ENCODE measurements around the gene UGCG.

UGCG gene

DNA sequence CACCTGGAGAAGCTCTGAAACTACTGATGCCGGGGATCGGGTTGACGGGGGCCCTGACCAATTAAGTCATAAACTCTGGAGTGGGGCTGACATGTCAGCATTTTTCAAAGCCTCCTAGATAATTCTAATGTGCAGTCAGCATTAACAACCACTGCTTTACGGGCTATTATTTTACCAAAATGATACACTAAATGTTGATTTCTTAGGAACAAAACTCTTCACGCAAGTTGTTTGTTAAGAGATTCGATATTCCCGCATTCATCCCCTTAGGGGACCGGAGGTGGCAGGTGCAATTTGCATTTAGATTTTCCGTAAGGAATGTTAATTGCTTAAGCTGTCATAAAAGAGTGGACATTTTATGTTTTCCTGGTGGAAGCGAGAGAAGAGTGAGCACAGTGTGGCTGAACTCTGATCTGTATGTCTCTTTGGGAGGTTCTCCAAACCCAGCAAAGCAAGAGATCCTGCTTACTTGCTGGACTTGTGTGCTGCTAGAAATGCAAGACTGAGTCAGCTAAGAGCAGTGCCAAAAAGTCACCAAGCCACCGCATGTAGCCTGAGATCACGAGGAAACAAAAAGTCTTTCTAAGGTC is 77.6 kb downstream of the UGCG start:
- Histone ChIP-seq H3K27me3 (no peaks in the 10 kb centered on the region), H3K27ac (no peak overlapping the region), H3K4me3 (ENCODE audit: low read depth in 1 of 2, low read length in 1 of 2) (no peak overlapping the region), H3K9me3 (no peaks in the 10 kb centered on the region), H3K36me3 (no peaks in the 10 kb centered on the region), H3K4me1 (ENCODE audit: control insufficient read depth in 1 of 2, insufficient read depth in 1 of 2, low read depth in 1 of 2, low read length in 1 of 2) (peaks cover 5 to 7% of the 10 kb centered on the region in 2 experiments)
- TF ChIP-seq, protein P1, sequence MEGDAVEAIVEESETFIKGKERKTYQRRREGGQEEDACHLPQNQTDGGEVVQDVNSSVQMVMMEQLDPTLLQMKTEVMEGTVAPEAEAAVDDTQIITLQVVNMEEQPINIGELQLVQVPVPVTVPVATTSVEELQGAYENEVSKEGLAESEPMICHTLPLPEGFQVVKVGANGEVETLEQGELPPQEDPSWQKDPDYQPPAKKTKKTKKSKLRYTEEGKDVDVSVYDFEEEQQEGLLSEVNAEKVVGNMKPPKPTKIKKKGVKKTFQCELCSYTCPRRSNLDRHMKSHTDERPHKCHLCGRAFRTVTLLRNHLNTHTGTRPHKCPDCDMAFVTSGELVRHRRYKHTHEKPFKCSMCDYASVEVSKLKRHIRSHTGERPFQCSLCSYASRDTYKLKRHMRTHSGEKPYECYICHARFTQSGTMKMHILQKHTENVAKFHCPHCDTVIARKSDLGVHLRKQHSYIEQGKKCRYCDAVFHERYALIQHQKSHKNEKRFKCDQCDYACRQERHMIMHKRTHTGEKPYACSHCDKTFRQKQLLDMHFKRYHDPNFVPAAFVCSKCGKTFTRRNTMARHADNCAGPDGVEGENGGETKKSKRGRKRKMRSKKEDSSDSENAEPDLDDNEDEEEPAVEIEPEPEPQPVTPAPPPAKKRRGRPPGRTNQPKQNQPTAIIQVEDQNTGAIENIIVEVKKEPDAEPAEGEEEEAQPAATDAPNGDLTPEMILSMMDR (IDR thresholded peaks at IDR 0.05): no peak

DNA sequence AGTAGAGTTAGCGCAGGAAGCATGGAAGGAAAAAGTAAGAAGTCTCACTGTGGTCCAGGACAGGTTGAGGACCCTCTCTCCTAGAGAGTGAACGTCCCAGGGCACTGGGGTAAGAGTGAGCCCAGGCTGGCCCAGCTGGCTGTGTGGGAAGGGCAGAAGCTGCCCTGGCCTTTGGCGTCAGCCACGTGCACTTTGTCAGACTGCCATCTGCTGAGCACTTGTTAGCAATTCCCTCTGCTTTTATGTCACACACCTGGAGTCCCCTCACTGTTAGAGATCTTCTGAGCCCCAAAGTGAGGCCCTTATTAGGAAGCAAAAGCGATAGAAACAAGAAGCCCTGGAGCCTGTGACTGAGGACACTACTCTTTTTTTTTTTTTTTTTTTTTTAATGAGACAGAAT is 79.1 kb downstream of the UGCG start:
- Histone ChIP-seq H3K36me3 (no peaks in the 10 kb centered on the region), H3K4me3 (ENCODE audit: low read depth in 1 of 2, low read length in 1 of 2) (no peak overlapping the region), H3K9me3 (no peaks in the 10 kb centered on the region), H3K27ac (no peak overlapping the region), H3K27me3 (no peaks in the 10 kb centered on the region), H3K4me1 (ENCODE audit: control insufficient read depth in 1 of 2, insufficient read depth in 1 of 2, low read depth in 1 of 2, low read length in 1 of 2) (peaks cover 5 to 7% of the 10 kb centered on the region in 2 experiments)
- TF ChIP-seq, protein P1 (IDR thresholded peaks at IDR 0.05): no peak

DNA sequence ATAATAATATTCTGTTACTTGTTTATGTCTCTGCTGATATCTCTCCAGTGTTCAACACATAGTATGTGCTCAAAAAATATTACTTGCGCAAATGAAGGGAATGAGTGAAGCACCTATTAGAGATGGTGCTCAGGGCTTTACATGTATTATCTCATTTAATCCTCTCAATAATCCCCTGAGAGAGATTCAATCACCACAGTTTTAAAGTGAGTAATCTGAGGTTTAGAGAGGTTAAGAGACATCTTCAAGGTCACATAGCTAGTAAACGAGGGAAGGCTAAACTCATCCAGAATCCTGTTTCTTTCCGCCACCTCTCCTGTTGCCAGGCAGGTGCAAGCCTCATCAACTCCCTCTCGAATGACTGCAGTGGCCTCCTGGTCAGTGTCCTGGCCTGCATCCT is 82.0 kb downstream of the UGCG start:
- no peaks in the 10 kb centered on the region for H3K27me3 ChIP-seq
- H3K36me3 ChIP-seq: no peaks in the 10 kb centered on the region
- no peak overlapping the region for H3K4me3 ChIP-seq (ENCODE audit: low read depth in 1 of 2, low read length in 1 of 2)
- peaks cover 5 to 7% of the 10 kb centered on the region in 2 experiments for H3K4me1 ChIP-seq (ENCODE audit: control insufficient read depth in 1 of 2, insufficient read depth in 1 of 2, low read depth in 1 of 2, low read length in 1 of 2)
- H3K9me3 ChIP-seq: no peaks in the 10 kb centered on the region
- TF ChIP-seq, protein P1 (IDR thresholded peaks at IDR 0.05): no peak
- no peak overlapping the region for H3K27ac ChIP-seq

DNA sequence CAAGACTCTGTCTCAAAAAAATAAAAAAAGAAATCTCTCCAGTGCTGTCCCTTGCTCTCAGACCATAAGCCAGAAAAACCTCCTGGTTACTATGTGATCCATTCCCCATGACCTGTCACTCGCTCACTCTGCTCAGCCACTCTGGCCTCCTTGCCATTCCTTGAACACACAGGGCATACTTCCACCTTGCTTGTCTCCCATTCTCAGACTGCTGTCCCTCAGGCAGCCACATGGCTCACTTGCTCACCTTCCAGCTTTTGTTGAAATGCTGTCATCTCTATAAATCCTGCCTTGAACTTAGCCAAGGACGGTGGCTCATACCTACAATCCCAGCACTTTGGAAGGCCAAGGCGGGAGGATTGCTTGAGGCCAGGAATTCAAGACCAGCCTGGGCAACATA is 82.9 kb downstream of the UGCG start:
- TF ChIP-seq, protein P1 (IDR thresholded peaks at IDR 0.05): no peak

DNA sequence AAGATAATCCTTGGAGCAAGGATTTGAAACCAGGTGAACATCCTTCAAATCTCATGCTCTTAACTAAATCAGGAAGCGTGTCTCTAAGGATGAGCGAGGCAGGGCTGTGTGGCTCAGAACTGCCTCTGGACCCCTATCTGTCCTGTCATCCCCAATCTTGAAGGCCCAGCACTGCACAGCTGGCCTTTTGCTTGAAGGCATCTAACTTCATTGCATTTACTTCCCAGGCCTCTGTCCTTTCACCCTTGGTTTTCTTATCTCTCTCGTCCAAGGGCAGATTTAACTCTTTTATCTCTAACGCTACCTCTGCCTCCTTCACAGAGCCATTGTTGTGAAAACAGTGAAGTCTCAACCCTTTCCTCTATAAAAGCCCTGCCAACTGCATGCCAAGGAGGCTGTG is 83.8 kb downstream of the UGCG start:
- Histone ChIP-seq H3K4me3 (ENCODE audit: low read depth in 1 of 2, low read length in 1 of 2) (no peak overlapping the region), H3K9me3 (no peaks in the 10 kb centered on the region), H3K27ac (no peak overlapping the region), H3K27me3 (no peaks in the 10 kb centered on the region), H3K36me3 (no peaks in the 10 kb centered on the region), H3K4me1 (ENCODE audit: control insufficient read depth in 1 of 2, insufficient read depth in 1 of 2, low read depth in 1 of 2, low read length in 1 of 2) (peaks cover 5 to 7% of the 10 kb centered on the region in 2 experiments)
- TF ChIP-seq, protein P1 (IDR thresholded peaks at IDR 0.05): no peak

More for the DNA sequence above, 82.9 kb downstream of the UGCG start:
- no peak overlapping the region for H3K27ac ChIP-seq
- H3K4me3 ChIP-seq (ENCODE audit: low read depth in 1 of 2, low read length in 1 of 2): no peak overlapping the region
- peaks cover 5 to 7% of the 10 kb centered on the region in 2 experiments for H3K4me1 ChIP-seq (ENCODE audit: control insufficient read depth in 1 of 2, insufficient read depth in 1 of 2, low read depth in 1 of 2, low read length in 1 of 2)
- no peaks in the 10 kb centered on the region for H3K36me3 ChIP-seq
- no peaks in the 10 kb centered on the region for H3K9me3 ChIP-seq
- no peaks in the 10 kb centered on the region for H3K27me3 ChIP-seq

Data from neutrophil (primary cell).